Left lung (tissue), 10 donors: ENCODE data around the gene NIM1K. TPM values are rescaled to one million over a fixed set of nuclear protein-coding genes. Genes with fewer than 3 reads are reported as not detected.
"Not testable (repeated sequence)": the region's sequence is repeated elsewhere in the genome, so short reads cannot be mapped to it uniquely, and the experiment has no call there.

Experiments used
- ATAC-seq: fragments of 200-7000 bp; cut with Tn5 transposase; one replicate; pipeline ENCODE4 v1.9.1; 2020; ENCODE audit warnings: moderate library complexity
- DNase-seq, 4 donors: peaks; one replicate each; pipeline ENCODE4 v3.0.0-alpha.2; 2013 to 2020
- H3K27ac ChIP-seq, 2 donors: fragments of 200-600 bp; sonication (generic) in 1 of 2; one replicate each; pipeline versions ENCODE4 v1.5.0 to v1.8.0; 2020 to 2021
- H3K27me3 ChIP-seq, 2 donors: fragments of 200-600 bp; sonication (generic) in 1 of 2; one replicate each; pipeline versions ENCODE4 v1.5.0 to v1.8.0; 2020 to 2021
- H3K36me3 ChIP-seq, 2 donors: fragments of 200-600 bp; sonication (generic) in 1 of 2; one replicate each; pipeline versions ENCODE4 v1.5.0 to v1.8.0; 2020 to 2021
- H3K4me1 ChIP-seq, 2 donors: fragments of 200-600 bp; one replicate each; pipeline ENCODE4 v1.8.0; 2021
- H3K4me3 ChIP-seq, 2 donors: fragments of 200-600 bp; sonication (generic) in 1 of 2; one replicate each; pipeline versions ENCODE4 v1.5.0 to v1.8.0; 2020 to 2021; ENCODE audit warnings: mild to moderate bottlenecking in 1 of 2
- H3K9me3 ChIP-seq, 2 donors: fragments of 200-600 bp; sonication (generic) in 1 of 2; one replicate each; pipeline versions ENCODE4 v1.5.0 to v1.8.0; 2020 to 2021
- CTCF ChIP-seq, 2 donors: fragments of 200-600 bp; sonication (generic) in 1 of 2; IDR thresholded peaks; one replicate each; pipeline versions ENCODE4 v1.5.0 to v1.8.0; 2021; ENCODE audit warnings: antibody characterized with exemption in 2 of 2
- intact Hi-C, 2 donors: fragments of 100-400 bp; cut with DNase I; formaldehyde crosslinking; loops; one replicate each; pipeline versions ENCODE4 v1.11.2 to v1.14.2; 2022
- polyA plus RNA-seq, 6 donors: library from polyadenylated mRNA; unstranded; fragments of 120-200 nt; gene quantifications; one replicate each; pipeline ENCODE4 v1.2.1, GENCODE V29; 2013; ENCODE audit not compliant: insufficient read length in 6 of 6
- total RNA-seq, 2 donors: library from RNA; stranded (reverse); fragmentation: NEBNext Ultra II Directional; extraction: Animal tissue kit (Norgen Biotek cat#: 25700); gene quantifications; one replicate each; pipeline ENCODE4 v1.2.1, GENCODE V29; 2021
- donor health status: DM: no; HTN: yes; CAD: no.
- donor health status: DM: no; HTN: no; CAD: no.

NIM1K gene
- total and polyA plus RNA-seq, 8 donors, result 0.44 to 3.0 (median 0.79) TPM

- Histone ChIP-seq H3K4me1 (peaks cover 15 to 31% of the 10 kb centered on the region in 2 donors), H3K36me3 (no peaks in the 10 kb centered on the region), H3K27me3 (peaks cover 0 to 36% of the 10 kb centered on the region in 2 donors), H3K9me3 (no peaks in the 10 kb centered on the region), H3K27ac (peak overlapping the region in 1 of 2 donors; percentile 37), H3K4me3 (peak overlapping the region; percentile 38 to 54)
- intact Hi-C loops, result no loop called here
- DNase-seq, result peak in 2 of 4 donors; percentile 51 to 77
- no peak for TF ChIP-seq CTCF (IDR thresholded peaks at IDR 0.05)
- ATAC-seq, result peak; percentile 62
Observed at GRCh38 chr5:43193181-43193893, 1.3 kb downstream of the NIM1K start.

- ATAC-seq, result no peak
- no peaks in the 10 kb centered on the region for H3K9me3 ChIP-seq
- intact Hi-C loops, result no loop called here
- DNase-seq, result no peak
- peak overlapping the region in 1 of 2 donors; percentile 37 for H3K27ac ChIP-seq
- H3K27me3 ChIP-seq, result peaks cover 0 to 36% of the 10 kb centered on the region in 2 donors
- TF ChIP-seq CTCF (IDR thresholded peaks at IDR 0.05), result no peak
- peak overlapping the region in 1 of 2 donors; percentile 54 for H3K4me3 ChIP-seq
- no peaks in the 10 kb centered on the region for H3K36me3 ChIP-seq
- peaks cover 15 to 31% of the 10 kb centered on the region in 2 donors for H3K4me1 ChIP-seq
Observed at GRCh38 chr5:43193894-43194265, 1.9 kb downstream of the NIM1K start.

- ATAC-seq, result no peak
- H3K4me3 ChIP-seq, result no peak overlapping the region
- peaks cover 0 to 25% of the 10 kb centered on the region in 2 donors for H3K27me3 ChIP-seq
- H3K27ac ChIP-seq, result no peak overlapping the region
- no peak for DNase-seq
- H3K9me3 ChIP-seq, result no peaks in the 10 kb centered on the region
- peaks cover 15 to 31% of the 10 kb centered on the region in 2 donors for H3K4me1 ChIP-seq
- intact Hi-C loops, result no loop called here
- TF ChIP-seq CTCF (IDR thresholded peaks at IDR 0.05), result no peak
- H3K36me3 ChIP-seq, result no peaks in the 10 kb centered on the region
Observed at GRCh38 chr5:43195670-43196265, 3.7 kb downstream of the NIM1K start.

- intact Hi-C loops, result no loop called here
- ATAC-seq, result no peak
- H3K9me3 ChIP-seq, result no peaks in the 10 kb centered on the region
Observed at GRCh38 chr5:43197535-43197934, 5.5 kb downstream of the NIM1K start.

GRCh38 chr5:43201442-43201841 lies 9.4 kb downstream of the NIM1K start:
- ATAC-seq, H3K4me3 ChIP-seq, H3K27me3 ChIP-seq, intact Hi-C loops, H3K9me3 ChIP-seq, DNase-seq, H3K27ac ChIP-seq, H3K4me1 ChIP-seq, H3K36me3 ChIP-seq: not testable (repeated sequence)

More at GRCh38 chr5:43197535-43197934, 5.5 kb downstream of the NIM1K start:
- H3K27me3 ChIP-seq, result peaks cover 0 to 7% of the 10 kb centered on the region in 2 donors
- no peak for DNase-seq
- no peaks in the 10 kb centered on the region for H3K36me3 ChIP-seq
- H3K4me3 ChIP-seq, result no peak overlapping the region
- peaks cover 4 to 17% of the 10 kb centered on the region in 2 donors for H3K4me1 ChIP-seq
- TF ChIP-seq CTCF (IDR thresholded peaks at IDR 0.05), result no peak
- no peak overlapping the region for H3K27ac ChIP-seq
